Fibroblast of mammary gland (primary cell): Measurements from ENCODE around the gene KCNH6.

ENCODE experiments used
- DNase-seq: peaks from one replicate; pipeline ENCODE4 v3.0.0-alpha.2; 2010; ENCODE audit warnings: low read depth
- H3K4me3 ChIP-seq: 2 replicates; pipeline ENCODE4 v1.5.1; 2011; ENCODE audit warnings: low read depth, mild to moderate bottlenecking, low read length, moderate library complexity; ENCODE audit not compliant: control insufficient read depth
- TF ChIP-seq, protein P1 (sequence below): conservative IDR thresholded peaks from 2 replicates; pipeline ENCODE4 v1.5.1; 2011; ENCODE audit warnings: low read depth, low read length, inconsistent platforms; ENCODE audit not compliant: control insufficient read depth, insufficient read depth

The KCNH6 gene

DNA sequence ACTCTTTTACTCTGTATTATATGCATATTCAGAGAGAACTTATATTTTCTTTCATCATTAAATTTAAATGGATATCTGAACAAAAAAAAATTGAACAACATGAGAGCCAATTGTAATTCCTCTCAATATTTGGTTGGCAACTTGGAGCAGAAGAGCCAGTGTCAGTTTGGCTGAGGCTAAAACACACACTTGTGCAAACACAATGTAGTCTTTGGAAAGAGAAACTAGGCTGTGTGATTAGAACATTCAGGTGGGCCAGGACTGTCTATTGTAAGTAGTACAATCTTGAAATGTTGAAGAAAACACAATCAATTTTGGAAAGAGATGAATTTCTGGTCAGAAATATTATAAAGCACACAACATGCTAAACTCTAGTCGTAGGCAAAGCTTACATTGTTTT lies 44.1 kb downstream of the KCNH6 start:
- no peak for DNase-seq
- TF ChIP-seq, protein P1, sequence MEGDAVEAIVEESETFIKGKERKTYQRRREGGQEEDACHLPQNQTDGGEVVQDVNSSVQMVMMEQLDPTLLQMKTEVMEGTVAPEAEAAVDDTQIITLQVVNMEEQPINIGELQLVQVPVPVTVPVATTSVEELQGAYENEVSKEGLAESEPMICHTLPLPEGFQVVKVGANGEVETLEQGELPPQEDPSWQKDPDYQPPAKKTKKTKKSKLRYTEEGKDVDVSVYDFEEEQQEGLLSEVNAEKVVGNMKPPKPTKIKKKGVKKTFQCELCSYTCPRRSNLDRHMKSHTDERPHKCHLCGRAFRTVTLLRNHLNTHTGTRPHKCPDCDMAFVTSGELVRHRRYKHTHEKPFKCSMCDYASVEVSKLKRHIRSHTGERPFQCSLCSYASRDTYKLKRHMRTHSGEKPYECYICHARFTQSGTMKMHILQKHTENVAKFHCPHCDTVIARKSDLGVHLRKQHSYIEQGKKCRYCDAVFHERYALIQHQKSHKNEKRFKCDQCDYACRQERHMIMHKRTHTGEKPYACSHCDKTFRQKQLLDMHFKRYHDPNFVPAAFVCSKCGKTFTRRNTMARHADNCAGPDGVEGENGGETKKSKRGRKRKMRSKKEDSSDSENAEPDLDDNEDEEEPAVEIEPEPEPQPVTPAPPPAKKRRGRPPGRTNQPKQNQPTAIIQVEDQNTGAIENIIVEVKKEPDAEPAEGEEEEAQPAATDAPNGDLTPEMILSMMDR = no peak
- no peak overlapping the region for H3K4me3 ChIP-seq

DNA sequence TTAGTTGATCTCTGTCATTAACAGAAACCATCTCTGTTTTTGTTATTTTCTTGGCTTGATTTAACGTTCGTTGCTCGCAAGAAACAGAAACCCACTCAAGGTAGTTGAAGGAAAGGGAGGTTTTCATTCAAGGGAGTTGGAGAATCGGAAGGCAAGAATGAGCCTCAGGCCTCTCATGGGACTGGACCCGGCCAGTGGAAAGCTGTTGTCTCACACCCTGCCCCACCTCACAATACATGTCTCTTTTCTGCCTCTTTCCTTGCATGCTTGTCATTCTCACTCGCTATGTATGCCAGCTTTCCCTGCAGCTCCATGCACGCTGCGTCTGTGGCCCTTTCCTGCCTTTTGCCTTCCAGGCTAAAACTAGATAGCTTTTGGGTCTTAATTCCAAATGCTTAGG lies 45.4 kb downstream of the KCNH6 start:
- no peak for DNase-seq
- H3K4me3 ChIP-seq = no peak overlapping the region
- TF ChIP-seq, protein P1 = no peak

DNA sequence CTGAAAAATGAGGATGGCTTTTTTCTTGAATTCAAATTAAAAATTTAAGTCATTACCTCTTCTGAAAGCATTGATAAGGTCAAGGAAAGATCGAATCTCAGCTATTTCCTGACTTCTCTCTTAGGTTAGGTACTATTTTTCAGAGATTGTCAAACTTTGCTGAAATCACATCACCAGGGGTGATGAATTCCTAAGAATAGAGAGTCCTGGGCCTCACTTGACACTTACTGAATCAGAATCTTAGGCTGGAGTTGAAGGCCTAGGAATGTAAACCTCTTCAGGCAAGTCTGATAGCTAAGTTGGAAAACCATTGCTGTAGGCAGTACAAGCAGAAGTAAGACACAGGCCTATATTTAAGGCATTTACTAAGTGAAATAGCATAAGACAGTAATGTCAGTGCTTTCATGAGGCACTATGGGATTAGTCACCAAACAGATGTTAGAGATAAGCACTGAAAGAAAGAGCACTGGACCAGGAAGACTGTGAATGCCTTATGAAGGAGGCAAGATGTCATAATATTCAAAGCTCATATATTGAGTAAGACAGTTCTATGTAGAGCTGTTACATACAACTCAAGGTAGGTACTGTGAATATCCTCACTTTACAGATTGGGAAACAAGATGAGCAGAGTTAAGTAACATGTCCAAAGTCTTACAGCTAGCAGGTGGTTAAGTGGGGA lies 48.6 kb downstream of the KCNH6 start:
- DNase-seq = peak; percentile 80
- TF ChIP-seq, protein P1 = no peak
- no peak overlapping the region for H3K4me3 ChIP-seq

DNA sequence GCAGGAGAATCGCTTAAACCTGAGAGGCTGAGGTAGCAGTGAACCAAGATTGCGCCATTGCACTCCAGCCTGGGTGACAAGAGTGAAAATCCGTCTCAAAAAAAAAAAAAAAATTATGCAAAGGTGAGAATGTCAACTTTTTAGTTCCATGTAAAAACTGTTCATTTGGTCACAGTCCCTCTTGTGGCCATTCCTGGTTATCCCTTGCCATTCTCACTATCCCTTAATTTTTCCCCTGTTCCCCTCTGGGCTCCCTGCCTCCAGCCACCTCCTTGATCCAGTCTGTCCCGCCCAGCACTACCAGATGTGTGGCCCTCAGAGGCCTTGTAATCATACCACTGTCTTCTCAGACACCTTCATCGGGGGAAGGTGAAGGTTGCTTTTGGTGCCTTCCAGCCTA lies 50.5 kb downstream of the KCNH6 start:
- DNase-seq = peak; percentile 10
- H3K4me3 ChIP-seq = no peak overlapping the region
- TF ChIP-seq, protein P1 = peak; percentile 39

DNA sequence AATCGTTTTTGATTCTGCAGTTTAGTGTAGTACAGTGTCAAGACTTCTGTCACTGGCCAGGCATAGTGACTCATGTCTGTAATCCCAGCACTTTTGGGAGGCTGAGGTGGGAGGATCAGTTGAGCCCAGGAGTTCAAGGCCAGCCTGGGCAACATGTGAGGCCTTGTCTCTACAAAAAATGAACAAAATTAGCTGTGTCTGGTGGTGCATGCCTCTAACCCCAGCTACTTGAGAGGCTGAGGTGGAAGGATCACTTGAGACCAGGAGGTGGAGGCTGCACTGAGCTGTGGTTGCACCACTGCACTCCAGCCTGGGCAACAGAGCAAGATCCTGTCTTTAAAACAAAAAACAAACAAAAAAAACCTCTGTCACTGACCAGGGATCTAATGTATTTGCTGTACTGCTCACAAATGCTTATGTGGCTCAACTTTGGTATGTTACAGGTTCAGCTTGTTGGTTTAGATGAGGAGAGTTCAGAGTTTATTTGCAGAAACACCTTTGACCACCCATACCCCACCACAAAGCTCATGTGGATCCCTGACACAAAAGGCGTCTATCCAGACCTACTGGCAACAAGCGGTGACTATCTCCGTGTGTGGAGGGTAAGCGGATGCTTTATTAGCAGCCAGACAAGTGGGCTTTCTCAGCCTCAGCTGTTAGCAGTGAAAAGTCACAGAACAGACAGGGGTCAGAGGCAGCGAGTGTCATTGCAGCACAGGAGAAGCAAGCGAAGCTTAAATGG lies 55.0 kb downstream of the KCNH6 start:
- no peak overlapping the region for H3K4me3 ChIP-seq
- DNase-seq = no peak
- TF ChIP-seq, protein P1 = no peak

DNA sequence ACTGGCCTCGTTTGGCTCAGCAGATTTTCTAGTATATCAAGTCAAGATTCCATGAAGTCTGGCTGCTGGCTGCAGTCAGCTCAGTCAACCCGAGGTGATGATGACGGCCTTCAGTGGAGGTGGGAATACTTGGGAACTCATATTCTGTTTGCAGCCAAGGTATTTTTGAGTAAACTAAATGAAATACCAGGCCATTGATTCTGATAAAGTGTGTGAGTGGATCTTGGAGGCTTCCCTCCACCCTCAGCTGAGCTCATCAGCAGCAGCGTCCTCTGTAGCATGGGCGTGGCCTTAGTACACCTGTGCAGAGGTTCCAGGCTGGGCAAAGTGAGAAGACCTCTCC lies 55.6 kb downstream of the KCNH6 start:
- H3K4me3 ChIP-seq = no peak overlapping the region
- no peak for DNase-seq
- TF ChIP-seq, protein P1 = no peak

DNA sequence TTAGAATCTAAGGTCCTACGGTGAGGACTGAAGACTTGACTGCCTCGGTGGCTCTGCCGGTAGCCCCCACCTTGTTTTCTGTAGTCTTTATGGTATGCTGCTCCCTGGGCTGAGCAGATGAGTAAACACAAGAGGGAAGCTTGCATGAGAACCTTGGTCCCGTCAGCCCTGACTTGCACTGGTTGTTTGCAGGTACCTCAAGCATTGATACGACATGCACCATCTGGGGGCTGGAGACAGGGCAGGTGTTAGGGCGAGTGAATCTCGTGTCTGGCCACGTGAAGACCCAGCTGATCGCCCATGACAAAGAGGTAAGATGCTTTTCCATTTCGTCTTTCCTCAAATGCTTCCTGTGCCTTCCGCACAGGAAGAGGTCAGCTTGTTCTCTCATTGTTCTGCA lies 56.5 kb downstream of the KCNH6 start:
- DNase-seq = no peak
- no peak overlapping the region for H3K4me3 ChIP-seq
- TF ChIP-seq, protein P1 = no peak
